GM12891 (cell line): Measurements from ENCODE around the gene RCC2.

Source experiments
- PAX5 ChIP-seq: IDR thresholded peaks from 2 replicates; pipeline ENCODE4 v1.6.1; 2011; ENCODE audit warnings: low read length, moderate library complexity, mild to moderate bottlenecking; ENCODE audit not compliant: insufficient read depth, severe bottlenecking
- POLR2A ChIP-seq: IDR thresholded peaks from 2 replicates; pipeline ENCODE4 v1.6.1; 2011; ENCODE audit warnings: low read depth, low read length, control low read depth
- POLR2AphosphoS5 ChIP-seq: IDR thresholded peaks from 2 replicates; pipeline ENCODE4 v1.6.1; 2011; ENCODE audit warnings: low read depth, low read length, control low read depth
- POU2F2 ChIP-seq: IDR thresholded peaks from 2 replicates; pipeline ENCODE4 v1.6.1; 2011; ENCODE audit warnings: low read depth, mild to moderate bottlenecking, control low read depth, low read length, moderate library complexity
- SPI1 ChIP-seq: IDR thresholded peaks from 2 replicates; pipeline ENCODE4 v1.6.1; 2011; ENCODE audit warnings: low read depth, low read length, control low read depth
- TAF1 ChIP-seq: IDR thresholded peaks from 2 replicates; pipeline ENCODE4 v1.6.1; 2011; ENCODE audit warnings: low read depth, low read length, control low read depth

DNA sequence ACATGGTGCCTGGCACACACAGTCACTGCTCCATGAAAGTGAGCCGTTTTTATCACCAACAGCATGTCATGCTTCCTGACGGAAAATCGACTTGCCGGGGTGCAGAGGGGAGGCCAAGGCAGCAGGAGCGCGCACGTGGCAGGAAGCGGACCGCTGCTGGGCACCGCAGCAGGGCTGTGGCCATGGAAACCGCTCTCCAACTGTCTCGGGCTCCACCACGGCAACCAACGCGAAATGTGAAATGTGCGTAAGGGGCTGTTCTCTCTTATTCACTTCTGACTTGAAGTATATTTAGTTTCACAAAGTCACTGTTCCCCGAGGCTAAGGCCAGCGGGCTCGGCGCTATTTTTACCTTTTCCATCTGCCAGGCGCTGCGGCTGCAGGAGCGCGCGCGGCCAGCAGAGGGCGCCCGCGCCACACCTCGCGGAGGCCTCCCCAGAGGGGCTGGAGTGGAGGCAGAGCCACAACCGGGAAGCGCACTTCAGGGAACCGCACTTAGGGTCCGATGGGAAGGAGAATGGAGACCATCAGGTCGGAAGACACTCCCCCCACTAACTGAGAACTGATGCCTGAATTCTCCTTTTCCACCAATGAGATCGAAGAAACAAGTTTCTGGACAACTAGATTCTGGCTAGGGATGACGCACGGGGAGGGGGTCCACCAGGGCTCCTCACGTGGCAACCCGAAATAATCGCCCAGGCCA is 19.7 kb downstream of the RCC2 start:
- TF ChIP-seq POLR2A (no peak), POLR2AphosphoS5 (no peak), SPI1 (no peak), TAF1 (no peak), POU2F2 (no peak), PAX5 (no peak)
